Left ventricle myocardium superior (tissue), 1 donor: ENCODE measurements around the gene PAIP2. TPM values are rescaled to one million over a fixed set of nuclear protein-coding genes. Genes with fewer than 3 reads are reported as not detected.

Experiments used
- total RNA-seq: library from RNA; stranded (reverse); fragmentation: NEBNext Ultra II Directional; extraction: Animal tissue kit (Norgen Biotek cat#: 25700); gene quantifications from one replicate; pipeline ENCODE4 v1.2.1, GENCODE V29; 2021
- donor health status: DM: no; HTN: yes; CAD: no; lungs with severe emphysema.

PAIP2 gene
- total RNA-seq, 1 donor from 2014 or later, result 136 TPM

Other genes with a start within 250 kb of the PAIP2 start
- gene SIL1, start 143.5 kb upstream of the PAIP2 start, total RNA-seq, result 46.0 TPM
- gene MATR3, start 48.1 kb upstream of the PAIP2 start, total RNA-seq, result 121 TPM
- not detected for gene SLC23A1, start 41.4 kb downstream of the PAIP2 start, total RNA-seq
- gene MZB1, start 48.1 kb downstream of the PAIP2 start, total RNA-seq, result 1.6 TPM
- gene PROB1, start 53.2 kb downstream of the PAIP2 start, total RNA-seq, result 56.5 TPM
- 17.3 TPM for gene SPATA24, start 62.2 kb downstream of the PAIP2 start, total RNA-seq
- 10.5 TPM for gene DNAJC18, start 97.7 kb downstream of the PAIP2 start, total RNA-seq
- 20.6 TPM for gene ECSCR, start 120.9 kb downstream of the PAIP2 start, total RNA-seq
- gene SMIM33, start 129.2 kb downstream of the PAIP2 start, total RNA-seq, result not detected
- gene STING1, start 140.9 kb downstream of the PAIP2 start, total RNA-seq, result 46.3 TPM
- gene UBE2D2, start 219.5 kb downstream of the PAIP2 start, total RNA-seq, result 118 TPM